Measurements from ENCODE around the gene LDLRAD3. TPM values are rescaled to one million over a fixed set of nuclear protein-coding genes. Genes with fewer than 3 reads are reported as not detected.

The LDLRAD3 gene
- polyA plus RNA-seq, 3 donors: 7.3 to 14.1 (median 10.4) TPM

DNA sequence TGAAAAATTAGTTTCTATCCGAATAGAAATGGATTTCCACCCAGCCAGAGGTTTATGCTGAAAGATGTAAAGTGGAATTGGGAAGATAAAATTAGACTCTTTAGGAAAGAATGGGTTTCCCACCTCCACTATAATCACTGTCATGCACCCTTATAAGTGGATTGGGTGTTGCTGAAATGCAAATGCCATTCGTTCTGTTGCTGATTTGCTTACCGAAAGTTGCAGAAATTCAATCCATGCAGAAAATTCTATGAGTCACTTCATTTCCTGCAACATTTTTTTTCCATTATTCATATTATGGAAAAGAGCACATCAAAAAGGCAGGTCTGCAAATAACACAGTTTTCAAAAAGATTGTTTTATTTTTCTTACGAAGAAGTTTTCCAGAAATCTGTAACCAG, 65.6 kb downstream of the LDLRAD3 start:
- TF ChIP-seq, protein P1, sequence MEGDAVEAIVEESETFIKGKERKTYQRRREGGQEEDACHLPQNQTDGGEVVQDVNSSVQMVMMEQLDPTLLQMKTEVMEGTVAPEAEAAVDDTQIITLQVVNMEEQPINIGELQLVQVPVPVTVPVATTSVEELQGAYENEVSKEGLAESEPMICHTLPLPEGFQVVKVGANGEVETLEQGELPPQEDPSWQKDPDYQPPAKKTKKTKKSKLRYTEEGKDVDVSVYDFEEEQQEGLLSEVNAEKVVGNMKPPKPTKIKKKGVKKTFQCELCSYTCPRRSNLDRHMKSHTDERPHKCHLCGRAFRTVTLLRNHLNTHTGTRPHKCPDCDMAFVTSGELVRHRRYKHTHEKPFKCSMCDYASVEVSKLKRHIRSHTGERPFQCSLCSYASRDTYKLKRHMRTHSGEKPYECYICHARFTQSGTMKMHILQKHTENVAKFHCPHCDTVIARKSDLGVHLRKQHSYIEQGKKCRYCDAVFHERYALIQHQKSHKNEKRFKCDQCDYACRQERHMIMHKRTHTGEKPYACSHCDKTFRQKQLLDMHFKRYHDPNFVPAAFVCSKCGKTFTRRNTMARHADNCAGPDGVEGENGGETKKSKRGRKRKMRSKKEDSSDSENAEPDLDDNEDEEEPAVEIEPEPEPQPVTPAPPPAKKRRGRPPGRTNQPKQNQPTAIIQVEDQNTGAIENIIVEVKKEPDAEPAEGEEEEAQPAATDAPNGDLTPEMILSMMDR (IDR thresholded peaks at IDR 0.05): no peak
- Histone ChIP-seq H3K4me2 (replicated peaks; ENCODE audit: extremely low read depth, low read length, poor library complexity, severe bottlenecking) (no peak overlapping the region), H2AFZ (ENCODE audit: insufficient read depth, low read depth, low read length, poor library complexity, severe bottlenecking) (no peak overlapping the region), H3K9me3 (replicated peaks in 1 of 2; ENCODE audit: control insufficient read depth in 1 of 2, insufficient read depth in 1 of 2, low read length in 2 of 2) (peaks cover 5 to 11% of the 10 kb centered on the region in 2 donors), H3K4me1 (ENCODE audit: control insufficient read depth in 1 of 2, insufficient read depth in 2 of 2, low read length in 2 of 2) (peaks cover 7% of the 10 kb centered on the region in 2 donors), H3K9ac (ENCODE audit: insufficient read depth, low read length, poor library complexity, severe bottlenecking) (no peak overlapping the region), H4K20me1 (ENCODE audit: insufficient read depth, low read length) (peaks cover 19% of the 10 kb centered on the region), H3K79me2 (ENCODE audit: insufficient read depth, low read length) (no peaks in the 10 kb centered on the region), H3K27ac (ENCODE audit: low read depth in 1 of 2, low read length in 2 of 2) (no peak overlapping the region), H3K36me3 (replicated peaks in 1 of 2; ENCODE audit: control insufficient read depth in 1 of 2, insufficient read depth in 2 of 2, low read length in 2 of 2) (no peaks in the 10 kb centered on the region), H3K27me3 (ENCODE audit: control insufficient read depth in 2 of 2, insufficient read depth in 2 of 2, low read length in 2 of 2) (no peaks in the 10 kb centered on the region), H3K4me3 (replicated peaks in 1 of 3; ENCODE audit: low read depth in 2 of 3, low read length in 3 of 3) (no peak overlapping the region)
- H3K27ac Mint-ChIP-seq: no peak overlapping the region
- H3K9me3 Mint-ChIP-seq: peaks cover 7 to 19% (median 11%) of the 10 kb centered on the region in 7 donors
- no CpG with 5 or more reads among the region's 4 CpGs for WGBS (ENCODE audit: insufficient coverage)
- H3K27me3 Mint-ChIP-seq (ENCODE audit: low read depth in 3 of 3): peaks cover 0 to 1% (median 0%) of the 10 kb centered on the region in 3 donors
- H3K4me1 Mint-ChIP-seq: peaks cover 11% of the 10 kb centered on the region
- DNase-seq: no peak
- peaks cover 5 to 6% of the 10 kb centered on the region in 2 donors for H3K36me3 Mint-ChIP-seq
- H3K4me3 Mint-ChIP-seq: no peak overlapping the region
- intact Hi-C loops (cut with micrococcal nuclease): no loop called here

DNA sequence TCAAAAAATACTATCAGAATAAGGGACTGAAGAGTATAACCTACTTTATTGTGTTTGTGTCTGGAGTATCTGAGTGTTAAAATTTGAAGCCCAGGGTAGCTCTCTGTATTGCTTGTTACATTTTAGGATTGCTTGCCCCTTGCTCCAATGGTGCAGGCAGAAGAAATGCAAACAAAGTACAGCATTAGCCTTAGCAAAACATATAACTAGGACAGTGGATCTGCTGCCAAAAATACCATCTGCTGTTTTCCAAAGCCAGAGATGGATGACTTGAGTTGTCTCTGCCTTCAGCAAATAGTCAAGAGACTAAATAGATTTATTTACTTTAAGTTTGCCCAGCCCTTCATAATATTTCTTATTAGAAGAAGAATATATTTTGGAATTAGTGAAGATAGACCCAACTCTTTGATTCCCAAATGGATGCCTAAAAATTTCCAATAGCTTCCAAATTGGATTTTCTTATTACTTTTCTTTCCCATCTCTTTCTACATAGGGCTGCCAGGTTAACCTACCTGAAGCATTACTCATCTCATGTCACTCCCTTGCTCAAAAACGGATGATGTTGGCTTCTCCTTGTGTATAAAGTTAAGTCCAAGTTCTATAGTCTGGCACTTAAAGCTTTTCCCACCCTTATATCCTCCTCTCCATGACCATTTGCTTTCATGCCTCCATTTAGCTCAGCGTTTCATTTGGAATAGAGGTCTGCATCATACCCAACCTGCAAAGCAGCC, 66.3 kb downstream of the LDLRAD3 start:
- H3K4me2 ChIP-seq (replicated peaks; ENCODE audit: extremely low read depth, low read length, poor library complexity, severe bottlenecking): no peak overlapping the region
- DNase-seq: no peak
- peaks cover 12 to 13% of the 10 kb centered on the region in 2 donors for H3K4me1 ChIP-seq (ENCODE audit: control insufficient read depth in 1 of 2, insufficient read depth in 2 of 2, low read length in 2 of 2)
- no peak overlapping the region for H3K9ac ChIP-seq (ENCODE audit: insufficient read depth, low read length, poor library complexity, severe bottlenecking)
- no peaks in the 10 kb centered on the region for H3K79me2 ChIP-seq (ENCODE audit: insufficient read depth, low read length)
- peaks cover 0 to 6% of the 10 kb centered on the region in 2 donors for H3K9me3 ChIP-seq (replicated peaks in 1 of 2; ENCODE audit: control insufficient read depth in 1 of 2, insufficient read depth in 1 of 2, low read length in 2 of 2)
- H3K36me3 ChIP-seq (replicated peaks in 1 of 2; ENCODE audit: control insufficient read depth in 1 of 2, insufficient read depth in 2 of 2, low read length in 2 of 2): no peaks in the 10 kb centered on the region
- H3K27me3 ChIP-seq (ENCODE audit: control insufficient read depth in 2 of 2, insufficient read depth in 2 of 2, low read length in 2 of 2): no peaks in the 10 kb centered on the region
- H4K20me1 ChIP-seq (ENCODE audit: insufficient read depth, low read length): peaks cover 25% of the 10 kb centered on the region
- Mint-ChIP-seq H3K4me3 (no peak overlapping the region), H3K4me1 (peaks cover 16% of the 10 kb centered on the region), H3K36me3 (peaks cover 5 to 6% of the 10 kb centered on the region in 2 donors), H3K27ac (no peak overlapping the region), H3K9me3 (peaks cover 0 to 12% (median 5%) of the 10 kb centered on the region in 7 donors), H3K27me3 (ENCODE audit: low read depth in 3 of 3) (peaks cover 0 to 1% (median 0%) of the 10 kb centered on the region in 3 donors)
- H2AFZ ChIP-seq (ENCODE audit: insufficient read depth, low read depth, low read length, poor library complexity, severe bottlenecking): no peak overlapping the region
- H3K27ac ChIP-seq (ENCODE audit: low read depth in 1 of 2, low read length in 2 of 2): no peak overlapping the region
- no CpG with 5 or more reads among the region's 2 CpGs for WGBS (ENCODE audit: insufficient coverage)
- intact Hi-C loops (cut with micrococcal nuclease): no loop called here
- no peak overlapping the region for H3K4me3 ChIP-seq (replicated peaks in 1 of 3; ENCODE audit: low read depth in 2 of 3, low read length in 3 of 3)
- TF ChIP-seq, protein P1 (IDR thresholded peaks at IDR 0.05): no peak
